ENCODE results near the gene CRYBG3. TPM values are rescaled to one million over a fixed set of nuclear protein-coding genes. Genes with fewer than 3 reads are reported as not detected.

CRYBG3 gene
- total RNA-seq, 4 donors from 2014 or later: 27.9 to 35.4 (median 31.9) TPM

- 68 to 70% methylated on average over 5 of the region's 5 CpGs for WGBS, 2 donors
- intact Hi-C loops (cut with DNase I; ENCODE audit: low total_unique reads): no loop called here
- no peak for TF ChIP-seq POLR2A (IDR thresholded peaks at IDR 0.05)
- no peak for TF ChIP-seq CTCF (IDR thresholded peaks at IDR 0.05)
- DNase-seq (ENCODE audit: low spot score in 2 of 2): no peak
- H3K4me3 ChIP-seq (ENCODE audit: low read depth, poor library complexity, severe bottlenecking): no peak overlapping the region
These were observed 138.1 kb downstream of the CRYBG3 start for GRCh38 chr3:97959872-97960271.

GRCh38 chr3:97960551-97960950 lies 138.7 kb downstream of the CRYBG3 start:
- H3K4me3 ChIP-seq (ENCODE audit: low read depth, poor library complexity, severe bottlenecking): no peak overlapping the region
- no peak for DNase-seq (ENCODE audit: low spot score in 2 of 2)
- no peak for TF ChIP-seq CTCF (IDR thresholded peaks at IDR 0.05)
- no peak for TF ChIP-seq POLR2A (IDR thresholded peaks at IDR 0.05)
- intact Hi-C loops (cut with DNase I; ENCODE audit: low total_unique reads): no loop called here
- WGBS, 2 donors: 60 to 77% methylated on average over 5 of the region's 5 CpGs

- TF ChIP-seq POLR2A (IDR thresholded peaks at IDR 0.05): no peak
- no peak for TF ChIP-seq CTCF (IDR thresholded peaks at IDR 0.05)
- no peak overlapping the region for H3K4me3 ChIP-seq (ENCODE audit: low read depth, poor library complexity, severe bottlenecking)
- intact Hi-C loops (cut with DNase I; ENCODE audit: low total_unique reads): no loop called here
- no peak for DNase-seq (ENCODE audit: low spot score in 2 of 2)
- WGBS, 2 donors: 81 to 84% methylated on average over 8 of the region's 8 CpGs
These were observed 139.4 kb downstream of the CRYBG3 start for GRCh38 chr3:97960993-97961766.

- TF ChIP-seq POLR2A (IDR thresholded peaks at IDR 0.05) (no peak), CTCF (IDR thresholded peaks at IDR 0.05) (no peak)
- H3K4me3 ChIP-seq (ENCODE audit: low read depth, poor library complexity, severe bottlenecking): no peak overlapping the region
- WGBS, 2 donors: 90 to 94% methylated on average over 8 of the region's 8 CpGs
- intact Hi-C loops (cut with DNase I; ENCODE audit: low total_unique reads): no loop called here
- DNase-seq (ENCODE audit: low spot score in 2 of 2): no peak
These were observed 146.2 kb downstream of the CRYBG3 start for GRCh38 chr3:97967966-97968365.

GRCh38 chr3:97968376-97968775 lies 146.6 kb downstream of the CRYBG3 start:
- intact Hi-C loops (cut with DNase I; ENCODE audit: low total_unique reads): no loop called here
- 79 to 80% methylated on average over 1 of the region's 1 CpG for WGBS, 2 donors
- DNase-seq (ENCODE audit: low spot score in 2 of 2): no peak
- TF ChIP-seq POLR2A (IDR thresholded peaks at IDR 0.05) (no peak), CTCF (IDR thresholded peaks at IDR 0.05) (no peak)
- no peak overlapping the region for H3K4me3 ChIP-seq (ENCODE audit: low read depth, poor library complexity, severe bottlenecking)

- TF ChIP-seq POLR2A (IDR thresholded peaks at IDR 0.05) (no peak), CTCF (IDR thresholded peaks at IDR 0.05) (no peak)
These were observed 147.7 kb downstream of the CRYBG3 start for GRCh38 chr3:97969541-97969940.

More at GRCh38 chr3:97969541-97969940, 147.7 kb downstream of the CRYBG3 start:
- no peak overlapping the region for H3K4me3 ChIP-seq (ENCODE audit: low read depth, poor library complexity, severe bottlenecking)
- intact Hi-C loops (cut with DNase I; ENCODE audit: low total_unique reads): no loop called here
- 78 to 89% methylated on average over 5 of the region's 5 CpGs for WGBS, 2 donors
- no peak for DNase-seq (ENCODE audit: low spot score in 2 of 2)
